HG03558 (cell line): Measurements from ENCODE around the gene AP5Z1.
"Not testable (repeated sequence)": the region's sequence is repeated elsewhere in the genome, so short reads cannot be mapped to it uniquely, and the experiment has no call there.

Experiments
- ATAC-seq: cut with Tn5 transposase; IDR thresholded peaks from one replicate; pipeline ENCODE4 v1.9.1; 2021; ENCODE audit warnings: moderate number of reproducible peaks; ENCODE audit not compliant: unreplicated experiment; ENCODE audit errors: extremely low read depth

AP5Z1 gene

GRCh38 chr7:4799508-4800268 lies 24.3 kb downstream of the AP5Z1 start:
- no peak for ATAC-seq

GRCh38 chr7:4800487-4800886 lies 25.1 kb downstream of the AP5Z1 start:
- ATAC-seq = no peak

- no peak for ATAC-seq
Measured at GRCh38 chr7:4800926-4801838, 25.8 kb downstream of the AP5Z1 start.

GRCh38 chr7:4801839-4802231 lies 26.4 kb downstream of the AP5Z1 start:
- ATAC-seq = no peak

- not testable (repeated sequence) for ATAC-seq
Measured at GRCh38 chr7:4802577-4802976, 27.2 kb downstream of the AP5Z1 start.

GRCh38 chr7:4803397-4804241 lies 28.2 kb downstream of the AP5Z1 start:
- no peak for ATAC-seq

- ATAC-seq = no peak
Measured at GRCh38 chr7:4805110-4805983, 29.9 kb downstream of the AP5Z1 start.

GRCh38 chr7:4805984-4806300 lies 30.5 kb downstream of the AP5Z1 start:
- ATAC-seq = no peak

GRCh38 chr7:4806983-4807597 lies 31.7 kb downstream of the AP5Z1 start:
- ATAC-seq = no peak

GRCh38 chr7:4807598-4808016 lies 32.2 kb downstream of the AP5Z1 start:
- ATAC-seq = no peak

- ATAC-seq = no peak
Measured at GRCh38 chr7:4808026-4808425, 32.6 kb downstream of the AP5Z1 start.

- ATAC-seq = no peak
Measured at GRCh38 chr7:4808565-4808964, 33.1 kb downstream of the AP5Z1 start.

GRCh38 chr7:4809091-4809591 lies 33.7 kb downstream of the AP5Z1 start:
- ATAC-seq = no peak

- no peak for ATAC-seq
Measured at GRCh38 chr7:4809666-4810065, 34.2 kb downstream of the AP5Z1 start.

- ATAC-seq = no peak
Measured at GRCh38 chr7:4814433-4814832, 39.0 kb downstream of the AP5Z1 start.

- no peak for ATAC-seq
Measured at GRCh38 chr7:4815121-4815520, 39.7 kb downstream of the AP5Z1 start.

- no peak for ATAC-seq
Measured at GRCh38 chr7:4815609-4816418, 40.4 kb downstream of the AP5Z1 start.

- ATAC-seq = no peak
Measured at GRCh38 chr7:4816419-4817080, 41.1 kb downstream of the AP5Z1 start.
